ENCODE results near the gene OR7A10. TPM values are rescaled to one million over a fixed set of nuclear protein-coding genes. Genes with fewer than 3 reads are reported as not detected.

OR7A10 gene
- total RNA-seq, 4 donors from 2014 or later, result not detected

DNA sequence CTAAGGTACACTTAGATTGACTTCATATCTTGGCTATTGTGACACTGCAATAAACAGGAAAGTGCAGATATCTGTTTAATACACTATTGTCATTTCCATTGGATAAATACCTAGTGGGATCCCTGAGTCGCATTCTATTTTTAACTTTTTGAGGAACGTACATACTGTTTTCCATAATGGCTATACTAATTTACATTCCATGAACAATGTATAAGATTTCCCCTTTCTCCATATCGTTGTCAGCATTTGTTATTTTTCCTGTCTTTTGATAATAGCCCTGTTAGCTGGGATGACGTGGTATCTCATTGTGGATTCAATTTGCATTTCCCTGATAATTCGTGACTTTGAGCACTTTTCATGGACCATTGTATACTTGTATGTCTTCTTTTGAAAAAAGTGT, 19.8 kb upstream of the OR7A10 start:
- TF ChIP-seq, protein P1, sequence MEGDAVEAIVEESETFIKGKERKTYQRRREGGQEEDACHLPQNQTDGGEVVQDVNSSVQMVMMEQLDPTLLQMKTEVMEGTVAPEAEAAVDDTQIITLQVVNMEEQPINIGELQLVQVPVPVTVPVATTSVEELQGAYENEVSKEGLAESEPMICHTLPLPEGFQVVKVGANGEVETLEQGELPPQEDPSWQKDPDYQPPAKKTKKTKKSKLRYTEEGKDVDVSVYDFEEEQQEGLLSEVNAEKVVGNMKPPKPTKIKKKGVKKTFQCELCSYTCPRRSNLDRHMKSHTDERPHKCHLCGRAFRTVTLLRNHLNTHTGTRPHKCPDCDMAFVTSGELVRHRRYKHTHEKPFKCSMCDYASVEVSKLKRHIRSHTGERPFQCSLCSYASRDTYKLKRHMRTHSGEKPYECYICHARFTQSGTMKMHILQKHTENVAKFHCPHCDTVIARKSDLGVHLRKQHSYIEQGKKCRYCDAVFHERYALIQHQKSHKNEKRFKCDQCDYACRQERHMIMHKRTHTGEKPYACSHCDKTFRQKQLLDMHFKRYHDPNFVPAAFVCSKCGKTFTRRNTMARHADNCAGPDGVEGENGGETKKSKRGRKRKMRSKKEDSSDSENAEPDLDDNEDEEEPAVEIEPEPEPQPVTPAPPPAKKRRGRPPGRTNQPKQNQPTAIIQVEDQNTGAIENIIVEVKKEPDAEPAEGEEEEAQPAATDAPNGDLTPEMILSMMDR (IDR thresholded peaks at IDR 0.05), result no peak
- TF ChIP-seq POLR2A (IDR thresholded peaks at IDR 0.05), result no peak
- 79 to 83% methylated on average over 5 of the region's 5 CpGs for WGBS, 2 donors
- intact Hi-C loops (cut with DNase I; ENCODE audit: low total_unique reads), result no loop called here
- no peak for DNase-seq (ENCODE audit: low spot score in 2 of 2)
- H3K4me3 ChIP-seq (ENCODE audit: low read depth, poor library complexity, severe bottlenecking), result no peak overlapping the region

DNA sequence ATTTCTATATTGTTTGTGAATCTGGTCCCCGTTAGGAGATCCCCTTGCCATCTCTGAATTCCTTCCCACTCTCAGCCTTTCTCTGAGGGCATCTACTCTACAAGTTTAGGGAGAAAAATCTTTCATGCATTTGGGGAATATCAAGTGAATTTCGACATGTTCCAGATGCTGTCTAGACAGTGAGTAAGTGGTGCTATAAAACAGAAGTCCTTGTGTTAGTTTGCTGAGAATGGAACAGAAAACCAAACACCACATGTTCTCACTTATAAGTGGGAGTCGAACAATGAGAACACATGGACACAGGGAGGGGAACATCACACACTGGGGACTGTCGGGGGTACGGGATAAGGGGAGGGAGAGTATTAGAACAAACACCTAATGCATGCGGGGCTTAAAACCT, 5.1 kb downstream of the OR7A10 start:
- H3K4me3 ChIP-seq (ENCODE audit: low read depth, poor library complexity, severe bottlenecking), result no peak overlapping the region
- TF ChIP-seq, protein P1 (IDR thresholded peaks at IDR 0.05), result no peak
- TF ChIP-seq POLR2A (IDR thresholded peaks at IDR 0.05), result no peak
- intact Hi-C loops (cut with DNase I; ENCODE audit: low total_unique reads), result no loop called here
- 34 to 38% methylated on average over 6 of the region's 6 CpGs for WGBS, 2 donors
- DNase-seq (ENCODE audit: low spot score in 2 of 2), result no peak

DNA sequence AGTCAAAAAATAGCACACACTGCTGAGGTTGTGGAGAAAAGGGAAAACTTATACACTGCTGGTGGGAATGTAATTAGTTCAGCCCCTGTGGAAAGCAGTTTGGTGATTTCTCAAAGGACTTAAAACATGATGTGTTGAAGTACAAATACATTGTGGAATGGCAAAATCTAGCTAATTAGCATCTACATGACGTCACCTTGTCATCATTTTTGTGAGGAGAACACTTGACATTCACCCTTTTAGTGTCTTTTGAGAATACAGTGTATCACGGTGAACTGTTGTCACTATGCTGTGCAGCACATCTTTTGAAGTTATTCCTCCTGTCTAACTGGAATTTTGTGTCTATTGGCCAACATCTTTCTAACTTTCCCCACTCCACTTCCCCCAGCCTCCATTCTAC, 5.6 kb downstream of the OR7A10 start:
- intact Hi-C loops (cut with DNase I; ENCODE audit: low total_unique reads), result no loop called here
- H3K4me3 ChIP-seq (ENCODE audit: low read depth, poor library complexity, severe bottlenecking), result no peak overlapping the region
- 21 to 28% methylated on average over 2 of the region's 2 CpGs for WGBS, 2 donors
- DNase-seq (ENCODE audit: low spot score in 2 of 2), result no peak
- TF ChIP-seq POLR2A (IDR thresholded peaks at IDR 0.05), result no peak
- TF ChIP-seq, protein P1 (IDR thresholded peaks at IDR 0.05), result no peak

DNA sequence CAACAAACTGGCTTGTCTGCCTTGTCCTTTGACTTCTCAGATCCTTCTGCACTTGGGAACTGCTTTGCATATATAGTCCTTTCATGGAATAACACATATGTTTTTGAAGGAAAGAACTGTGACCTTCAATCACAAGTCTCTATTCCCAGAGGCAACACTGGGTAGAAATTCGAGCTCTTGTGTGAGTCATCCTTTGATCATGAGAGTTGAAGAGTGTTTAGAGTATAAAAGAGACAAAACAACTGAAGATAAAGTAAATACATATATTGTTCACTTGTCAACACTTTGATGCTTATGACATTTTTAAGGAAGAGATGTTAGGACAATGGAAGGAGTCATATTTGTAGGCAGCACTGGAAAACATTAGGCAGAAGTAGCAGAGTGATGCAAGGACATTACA, 8.5 kb downstream of the OR7A10 start:
- no peak overlapping the region for H3K4me3 ChIP-seq (ENCODE audit: low read depth, poor library complexity, severe bottlenecking)
- 10 to 13% methylated on average over 1 of the region's 1 CpG for WGBS, 2 donors
- no peak for TF ChIP-seq POLR2A (IDR thresholded peaks at IDR 0.05)
- intact Hi-C loops (cut with DNase I; ENCODE audit: low total_unique reads), result no loop called here
- DNase-seq (ENCODE audit: low spot score in 2 of 2), result no peak

DNA sequence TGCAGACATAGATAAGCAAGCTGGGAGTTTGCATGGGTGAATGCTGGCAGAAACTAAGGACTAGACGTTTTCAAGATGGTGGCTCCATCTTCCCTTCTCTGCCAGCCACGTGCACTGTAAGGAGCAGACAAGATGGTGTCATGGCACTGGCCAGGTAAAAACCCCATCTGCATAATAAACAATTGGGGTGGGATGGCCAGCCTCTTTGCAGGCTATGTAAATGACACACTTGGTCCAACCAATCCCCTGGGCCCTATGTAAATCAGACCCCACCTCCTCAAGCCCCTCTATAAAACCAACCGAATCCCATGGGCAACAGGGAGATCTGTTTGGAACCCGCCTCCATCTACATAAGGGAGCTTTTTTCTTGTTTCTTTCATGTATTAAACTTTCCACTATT, 11.3 kb downstream of the OR7A10 start:
- no peak for DNase-seq (ENCODE audit: low spot score in 2 of 2)
- 73% methylated on average over 4 of the region's 4 CpGs for WGBS, 2 donors
- TF ChIP-seq POLR2A (IDR thresholded peaks at IDR 0.05), result no peak
- TF ChIP-seq, protein P1 (IDR thresholded peaks at IDR 0.05), result no peak
- no peak overlapping the region for H3K4me3 ChIP-seq (ENCODE audit: low read depth, poor library complexity, severe bottlenecking)
- intact Hi-C loops (cut with DNase I; ENCODE audit: low total_unique reads), result no loop called here

DNA sequence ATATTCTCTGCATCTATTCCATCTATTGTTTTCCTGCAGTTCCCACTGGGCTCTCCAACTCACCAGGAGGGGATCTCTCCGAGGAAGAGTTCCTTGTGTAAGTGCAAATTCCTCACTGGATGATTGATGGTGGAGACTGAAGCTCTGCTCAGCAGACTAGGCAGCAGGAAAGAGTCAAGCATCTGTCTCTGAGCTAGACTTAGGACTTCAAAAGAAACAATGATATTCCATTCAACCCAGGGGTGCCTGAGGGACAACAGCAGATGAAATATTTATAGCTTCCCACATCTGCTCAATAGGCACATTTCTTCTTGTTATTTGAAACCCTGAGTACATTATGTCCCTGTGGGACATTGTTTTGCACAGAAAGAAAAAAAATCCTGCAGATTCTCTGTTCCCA, 13.7 kb downstream of the OR7A10 start, which contains the start of the genes OR7A5 and OR7C1:
Gene OR7A5 (minus strand): TSS at position 175 of the 400 bp plus-strand sequence. CDS start 6,944 bp downstream, outside the sequence.
Gene OR7C1 (minus strand): TSS at position 175 of the 400 bp plus-strand sequence. CDS start 35,049 bp downstream, outside the sequence.
- DNase-seq (ENCODE audit: low spot score in 2 of 2), result peak in 1 of 2 donors; percentile 16
- TF ChIP-seq, protein P1 (IDR thresholded peaks at IDR 0.05), result no peak
- no peak for TF ChIP-seq POLR2A (IDR thresholded peaks at IDR 0.05)
- WGBS, 2 donors, result 5 to 15% methylated on average over 1 of the region's 1 CpG
- H3K4me3 ChIP-seq (ENCODE audit: low read depth, poor library complexity, severe bottlenecking), result no peak within 1 kb of the TSS
- intact Hi-C loops (cut with DNase I; ENCODE audit: low total_unique reads), result no loop called here
